Immature natural killer cell (primary cell): ENCODE measurements around the gene RYR1. TPM values are rescaled to one million over a fixed set of nuclear protein-coding genes. Genes with fewer than 3 reads are reported as not detected.
"Not testable (repeated sequence)": the region's sequence is repeated elsewhere in the genome, so short reads cannot be mapped to it uniquely, and the experiment has no call there.

Experiments
- DNase-seq, 3 donors: peaks; one replicate each; pipeline ENCODE4 v3.0.0; 2022; ENCODE audit warnings: mixed read lengths in 1 of 3
- H3K27ac Mint-ChIP-seq, 6 donors: one replicate each; pipeline ENCODE4 v1.8.0; 2020; ENCODE audit warnings: mixed read lengths in 6 of 6, mild to moderate bottlenecking in 5 of 6, inconsistent platforms in 4 of 6, moderate library complexity in 3 of 6
- H3K27me3 Mint-ChIP-seq, 3 donors: one replicate each; pipeline ENCODE4 v1.8.0; 2020 to 2021; ENCODE audit warnings: low read depth in 3 of 3, mild to moderate bottlenecking in 3 of 3, mixed read lengths in 3 of 3, moderate library complexity in 3 of 3, inconsistent platforms in 1 of 3
- H3K36me3 Mint-ChIP-seq, 3 donors: one replicate each; pipeline ENCODE4 v1.8.0; 2020; ENCODE audit warnings: mixed read lengths in 3 of 3, inconsistent platforms in 2 of 3, mild to moderate bottlenecking in 2 of 3
- H3K4me1 Mint-ChIP-seq, 2 donors: one replicate each; pipeline ENCODE4 v1.8.0; 2020; ENCODE audit warnings: inconsistent platforms in 2 of 2, mild to moderate bottlenecking in 2 of 2, mixed read lengths in 2 of 2, moderate library complexity in 1 of 2
- H3K4me3 Mint-ChIP-seq, 5 donors: one replicate each; pipeline ENCODE4 v1.8.0; 2020; ENCODE audit warnings: mild to moderate bottlenecking in 5 of 5, mixed read lengths in 5 of 5, inconsistent platforms in 3 of 5, moderate library complexity in 3 of 5
- H3K9me3 Mint-ChIP-seq, 6 donors: one replicate each; pipeline ENCODE4 v1.8.0; 2020; ENCODE audit warnings: mild to moderate bottlenecking in 6 of 6, mixed read lengths in 6 of 6, inconsistent platforms in 4 of 6, moderate library complexity in 3 of 6
- polyA plus RNA-seq, 3 donors: library from polyadenylated mRNA; unstranded; fragments of 300-500 nt; fragmentation: Illumina TruSeq; gene quantifications; one replicate each; pipeline ENCODE4 v1.2.3, GENCODE V29; 2021

Gene RYR1
- polyA plus RNA-seq, 3 donors from 2014 or later = 0.04 TPM; not detected in 2

GRCh38 chr19:38545596-38545995 lies 112.1 kb downstream of the RYR1 start:
- H3K4me1 Mint-ChIP-seq = peaks cover 10 to 13% of the 10 kb centered on the region in 2 donors

GRCh38 chr19:38547421-38547820 lies 113.9 kb downstream of the RYR1 start:
- no peak for DNase-seq
- Mint-ChIP-seq H3K27ac (no peak overlapping the region), H3K9me3 (no peaks in the 10 kb centered on the region), H3K27me3 (peaks cover 0 to 4% (median 4%) of the 10 kb centered on the region in 3 donors), H3K4me3 (no peak overlapping the region), H3K4me1 (peaks cover 13 to 18% of the 10 kb centered on the region in 2 donors), H3K36me3 (no peaks in the 10 kb centered on the region)

More at GRCh38 chr19:38545596-38545995, 112.1 kb downstream of the RYR1 start:
- no peaks in the 10 kb centered on the region for H3K9me3 Mint-ChIP-seq
- H3K4me3 Mint-ChIP-seq = no peak overlapping the region
- H3K27me3 Mint-ChIP-seq = peaks cover 0 to 4% (median 4%) of the 10 kb centered on the region in 3 donors
- DNase-seq = no peak
- H3K27ac Mint-ChIP-seq = no peak overlapping the region
- H3K36me3 Mint-ChIP-seq = no peaks in the 10 kb centered on the region

- Mint-ChIP-seq H3K27ac (no peak overlapping the region), H3K36me3 (no peaks in the 10 kb centered on the region), H3K4me3 (no peak overlapping the region), H3K4me1 (peaks cover 14 to 15% of the 10 kb centered on the region in 2 donors), H3K9me3 (no peaks in the 10 kb centered on the region), H3K27me3 (peaks cover 4 to 6% (median 4%) of the 10 kb centered on the region in 3 donors)
- DNase-seq = no peak
Observed at GRCh38 chr19:38549061-38549460, 115.6 kb downstream of the RYR1 start.

- no peak for DNase-seq
- Mint-ChIP-seq H3K27ac (no peak overlapping the region), H3K4me1 (peaks cover 5 to 6% of the 10 kb centered on the region in 2 donors), H3K4me3 (no peak overlapping the region), H3K36me3 (no peaks in the 10 kb centered on the region), H3K9me3 (no peaks in the 10 kb centered on the region), H3K27me3 (peaks cover 2 to 7% (median 4%) of the 10 kb centered on the region in 3 donors)
Observed at GRCh38 chr19:38549942-38550341, 116.5 kb downstream of the RYR1 start.

GRCh38 chr19:38550376-38550775 lies 116.9 kb downstream of the RYR1 start:
- Mint-ChIP-seq H3K27ac (no peak overlapping the region), H3K36me3 (no peaks in the 10 kb centered on the region), H3K4me1 (peaks cover 5 to 6% of the 10 kb centered on the region in 2 donors), H3K4me3 (no peak overlapping the region), H3K9me3 (no peaks in the 10 kb centered on the region), H3K27me3 (peaks cover 2 to 7% (median 4%) of the 10 kb centered on the region in 3 donors)
- DNase-seq = no peak

GRCh38 chr19:38551450-38551813 lies 117.9 kb downstream of the RYR1 start:
- H3K4me1 Mint-ChIP-seq = peaks cover 6 to 8% of the 10 kb centered on the region in 2 donors
- H3K36me3 Mint-ChIP-seq = no peaks in the 10 kb centered on the region
- H3K9me3 Mint-ChIP-seq = no peaks in the 10 kb centered on the region
- peak overlapping the region in 4 of 6 donors; percentile 6 to 32 (median 23) for H3K27ac Mint-ChIP-seq
- H3K27me3 Mint-ChIP-seq = peaks cover 2 to 12% (median 4%) of the 10 kb centered on the region in 3 donors
- DNase-seq = no peak
- H3K4me3 Mint-ChIP-seq = peak overlapping the region in 1 of 5 donors; percentile 22

GRCh38 chr19:38553239-38553638 lies 119.7 kb downstream of the RYR1 start:
- H3K36me3 Mint-ChIP-seq, DNase-seq, H3K27ac Mint-ChIP-seq, H3K4me3 Mint-ChIP-seq, H3K9me3 Mint-ChIP-seq: not testable (repeated sequence)
- Mint-ChIP-seq H3K4me1 (peaks cover 16% of the 10 kb centered on the region in 2 donors), H3K27me3 (peaks cover 3 to 12% (median 4%) of the 10 kb centered on the region in 3 donors)

- no peak for DNase-seq
- peak overlapping the region in 1 of 6 donors; percentile 79 for H3K27ac Mint-ChIP-seq
Observed at GRCh38 chr19:38554676-38555141, 121.2 kb downstream of the RYR1 start.

GRCh38 chr19:38555200-38555599 lies 121.7 kb downstream of the RYR1 start:
- Mint-ChIP-seq H3K27me3 (peaks cover 1 to 14% (median 5%) of the 10 kb centered on the region in 3 donors), H3K36me3 (no peaks in the 10 kb centered on the region), H3K4me1 (peaks cover 19 to 22% of the 10 kb centered on the region in 2 donors), H3K4me3 (peak overlapping the region in 1 of 5 donors; percentile 21), H3K9me3 (no peaks in the 10 kb centered on the region), H3K27ac (peak overlapping the region in 1 of 6 donors; percentile 29)
- no peak for DNase-seq

More at GRCh38 chr19:38554676-38555141, 121.2 kb downstream of the RYR1 start:
- H3K36me3 Mint-ChIP-seq = no peaks in the 10 kb centered on the region
- H3K4me3 Mint-ChIP-seq = peak overlapping the region in 1 of 5 donors; percentile 21
- H3K4me1 Mint-ChIP-seq = peaks cover 17 to 18% of the 10 kb centered on the region in 2 donors
- peaks cover 4 to 13% (median 5%) of the 10 kb centered on the region in 3 donors for H3K27me3 Mint-ChIP-seq
- H3K9me3 Mint-ChIP-seq = no peaks in the 10 kb centered on the region

- Mint-ChIP-seq H3K36me3 (no peaks in the 10 kb centered on the region), H3K9me3 (no peaks in the 10 kb centered on the region), H3K4me3 (peak overlapping the region in 2 of 5 donors; percentile 62 to 73), H3K27ac (peak overlapping the region in 2 of 6 donors; percentile 19 to 50), H3K27me3 (peaks cover 0 to 14% (median 5%) of the 10 kb centered on the region in 3 donors), H3K4me1 (peaks cover 16 to 18% of the 10 kb centered on the region in 2 donors)
- no peak for DNase-seq
Observed at GRCh38 chr19:38556521-38557174, 123.2 kb downstream of the RYR1 start.

GRCh38 chr19:38557205-38557799 lies 123.8 kb downstream of the RYR1 start:
- peaks cover 16 to 17% of the 10 kb centered on the region in 2 donors for H3K4me1 Mint-ChIP-seq
- H3K36me3 Mint-ChIP-seq = no peaks in the 10 kb centered on the region
- H3K27me3 Mint-ChIP-seq = peaks cover 0 to 18% (median 5%) of the 10 kb centered on the region in 3 donors
- peak overlapping the region; percentile 22 to 73 (median 62) for H3K4me3 Mint-ChIP-seq
- H3K27ac Mint-ChIP-seq = peak overlapping the region; percentile 22 to 86 (median 74)
- H3K9me3 Mint-ChIP-seq = no peaks in the 10 kb centered on the region
- peak in 2 of 3 donors; percentile 23 to 46 for DNase-seq

GRCh38 chr19:38558933-38559332 lies 125.4 kb downstream of the RYR1 start:
- H3K27me3 Mint-ChIP-seq = peaks cover 1 to 17% (median 6%) of the 10 kb centered on the region in 3 donors
- peak overlapping the region in 1 of 6 donors; percentile 78 for H3K27ac Mint-ChIP-seq
- not testable (repeated sequence) for H3K9me3 Mint-ChIP-seq, DNase-seq, H3K36me3 Mint-ChIP-seq
- peaks cover 15 to 17% of the 10 kb centered on the region in 2 donors for H3K4me1 Mint-ChIP-seq
- H3K4me3 Mint-ChIP-seq = peak overlapping the region in 1 of 5 donors; percentile 82

GRCh38 chr19:38559428-38560401 lies 126.2 kb downstream of the RYR1 start:
- peak overlapping the region in 2 of 5 donors; percentile 21 to 82 for H3K4me3 Mint-ChIP-seq
- no peaks in the 10 kb centered on the region for H3K9me3 Mint-ChIP-seq
- H3K27me3 Mint-ChIP-seq = peaks cover 1 to 16% (median 6%) of the 10 kb centered on the region in 3 donors
- peaks cover 16 to 17% of the 10 kb centered on the region in 2 donors for H3K4me1 Mint-ChIP-seq
- peak in 2 of 3 donors; percentile 14 to 47 for DNase-seq
- peak overlapping the region in 3 of 6 donors; percentile 33 to 90 (median 78) for H3K27ac Mint-ChIP-seq
- H3K36me3 Mint-ChIP-seq = no peaks in the 10 kb centered on the region
